HG02678 (cell line): ENCODE results near the gene BCL7B.
"Not testable (repeated sequence)": the region's sequence is repeated elsewhere in the genome, so short reads cannot be mapped to it uniquely, and the experiment has no call there.

ENCODE experiments used
- ATAC-seq: cut with Tn5 transposase; IDR thresholded peaks from one replicate; pipeline ENCODE4 v1.9.1; 2021; ENCODE audit warnings: mild to moderate bottlenecking, moderate library complexity; ENCODE audit not compliant: unreplicated experiment

Gene BCL7B

DNA sequence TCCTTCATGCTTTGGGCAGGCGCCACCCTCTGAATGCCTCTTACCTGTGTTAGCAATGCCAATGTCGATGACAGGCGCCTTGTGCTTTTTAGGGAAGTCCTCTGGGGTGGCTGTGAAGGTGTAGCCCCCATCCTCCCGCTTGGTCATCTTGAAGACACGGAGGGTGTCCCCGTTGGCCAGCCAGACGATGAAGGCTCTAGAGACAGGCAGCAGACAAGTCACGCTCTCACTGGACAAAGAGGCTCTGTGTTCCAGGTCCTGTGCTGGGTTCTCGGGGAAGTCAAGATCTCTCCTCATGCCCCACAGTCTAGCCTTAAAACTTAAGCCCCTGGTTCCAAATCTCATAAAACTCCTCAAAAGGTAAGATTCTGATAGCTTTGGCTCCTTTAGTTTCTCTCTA is 15.8 kb upstream of the BCL7B start:
- ATAC-seq = no peak

GRCh38 chr7:73572767-73573186 is 15.3 kb upstream of the BCL7B start:
- ATAC-seq = no peak

- no peak for ATAC-seq
Observed at GRCh38 chr7:73570977-73571376, 13.5 kb upstream of the BCL7B start.

GRCh38 chr7:73570521-73570920 is 13.0 kb upstream of the BCL7B start:
- no peak for ATAC-seq

GRCh38 chr7:73569042-73569608 is 11.6 kb upstream of the BCL7B start:
- no peak for ATAC-seq

DNA sequence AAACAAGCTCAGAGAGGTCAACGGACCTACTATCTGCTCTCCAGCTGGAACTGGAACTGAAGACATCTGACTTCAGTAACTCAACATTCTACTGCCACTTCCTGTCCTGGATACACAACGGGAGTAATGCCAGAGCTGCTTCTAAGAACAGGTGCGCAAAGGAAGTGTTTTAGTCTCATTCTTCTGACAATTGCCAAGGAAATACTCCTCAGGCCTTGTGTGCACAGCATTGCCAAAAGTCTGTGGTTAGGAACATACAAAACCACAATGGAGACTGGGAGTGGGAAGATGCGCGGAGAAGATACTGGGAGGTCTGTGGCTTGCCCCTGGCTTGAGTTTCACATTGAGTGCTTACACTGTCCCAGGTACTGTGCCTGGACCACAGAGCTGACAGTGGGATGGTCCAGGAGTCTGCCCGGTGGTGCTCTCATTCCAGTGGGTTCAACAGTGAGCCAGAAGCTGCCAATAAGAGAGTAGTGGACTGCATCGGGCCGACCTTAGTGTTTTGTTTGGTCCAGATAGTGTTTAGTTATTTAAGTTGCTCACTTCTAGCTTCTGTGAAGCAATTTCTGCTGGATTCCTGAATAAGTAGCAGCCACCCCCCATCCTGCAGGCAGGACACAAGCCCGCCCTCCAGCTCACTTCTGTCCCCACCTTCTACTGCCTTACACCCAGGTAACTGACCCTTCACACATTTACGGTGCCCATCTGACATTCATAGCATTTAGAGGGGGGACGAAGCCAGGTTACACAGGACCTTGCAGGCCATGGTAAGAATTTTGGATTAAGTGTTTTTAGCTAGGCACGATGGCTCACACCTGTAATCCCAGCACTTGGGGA is 10.6 kb upstream of the BCL7B start:
- ATAC-seq = no peak

DNA sequence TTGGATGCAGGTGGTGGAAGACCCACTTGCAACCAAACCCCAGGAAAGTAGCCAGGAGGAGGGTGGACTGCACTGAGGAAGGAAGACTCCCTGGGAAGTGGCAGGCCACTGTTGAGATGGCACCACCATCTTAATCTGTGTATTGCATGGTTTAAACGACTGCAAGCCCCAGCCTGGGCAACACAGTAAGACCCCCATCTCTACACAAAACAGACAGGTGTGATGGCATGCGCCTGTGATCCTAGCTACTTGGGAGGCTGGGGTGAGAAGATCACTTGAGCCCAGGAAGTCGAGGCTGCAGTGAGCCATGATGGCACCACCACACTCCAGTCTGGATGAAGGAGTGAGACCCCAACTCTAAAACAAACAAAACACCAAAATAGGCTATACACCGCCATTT is 9.7 kb upstream of the BCL7B start:
- no peak for ATAC-seq

- ATAC-seq = not testable (repeated sequence)
Observed at GRCh38 chr7:73566431-73566830, 8.9 kb upstream of the BCL7B start.

- ATAC-seq = no peak
Observed at GRCh38 chr7:73565675-73566340, 8.3 kb upstream of the BCL7B start.

DNA sequence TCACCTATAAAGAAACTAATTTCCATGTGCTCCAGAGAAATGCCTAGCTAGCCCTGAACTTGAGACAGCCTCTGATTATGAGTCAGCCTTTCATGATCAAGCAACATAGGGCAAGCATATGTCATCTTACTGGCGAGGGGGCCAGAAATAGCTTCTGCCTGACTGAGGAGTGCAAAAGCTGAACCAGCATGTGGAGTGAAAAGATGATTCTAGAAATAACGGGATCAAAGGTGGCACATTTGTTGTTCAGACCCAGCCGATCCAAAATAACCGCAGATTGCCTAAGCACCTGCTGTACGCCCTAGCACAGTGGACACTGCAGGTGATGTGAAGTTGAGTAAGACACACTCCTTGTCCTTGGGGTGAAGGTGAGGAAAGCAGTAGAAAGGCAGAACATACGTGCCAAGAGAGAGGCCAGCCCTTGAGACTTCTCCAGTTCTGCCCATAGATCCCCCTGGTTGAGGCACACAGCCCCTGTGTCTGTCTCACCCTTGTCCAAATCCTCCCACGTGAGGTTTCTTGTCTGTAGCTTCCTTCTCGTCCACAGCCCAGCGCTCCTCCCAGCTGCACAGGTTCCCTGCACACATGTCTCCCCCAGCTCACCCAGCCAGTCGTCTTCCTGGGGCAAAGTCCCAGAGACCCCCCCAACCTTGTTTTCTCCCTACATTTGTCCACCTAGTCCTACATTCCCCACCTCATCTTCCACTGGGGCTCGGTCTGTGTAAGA is 2.8 kb upstream of the BCL7B start:
- no peak for ATAC-seq

GRCh38 chr7:73557108-73557396 is 438 bp downstream of the BCL7B start:
- peak; percentile 91 for ATAC-seq

GRCh38 chr7:73556208-73557107 is 1.0 kb downstream of the BCL7B start:
- no peak for ATAC-seq

DNA sequence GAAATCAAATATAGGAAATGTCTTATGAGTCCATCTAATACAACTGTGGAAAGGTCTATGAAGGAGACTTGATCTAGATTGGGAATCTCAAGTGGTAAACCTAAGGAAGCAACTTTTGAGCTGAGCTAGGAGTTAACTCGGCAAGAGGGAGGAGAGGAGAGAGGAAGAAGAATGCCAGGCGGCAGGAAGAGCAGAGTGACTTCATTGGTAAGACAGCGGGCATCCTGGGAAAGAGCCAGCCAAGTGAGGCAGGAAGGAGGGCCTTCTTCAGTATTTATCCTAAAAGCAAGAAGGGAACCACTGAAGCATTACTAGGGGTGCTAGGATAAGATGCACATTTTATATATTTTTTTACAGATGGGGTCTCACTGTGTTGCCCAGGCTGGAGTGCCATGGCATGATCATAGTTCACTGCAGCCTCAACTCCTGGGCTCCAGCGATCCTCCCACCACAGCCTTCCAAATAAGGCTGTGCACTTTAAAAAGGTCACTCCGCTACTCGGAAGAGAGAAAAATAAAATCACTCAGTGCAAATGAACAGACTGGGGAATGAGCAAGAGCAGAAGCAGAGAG is 2.0 kb downstream of the BCL7B start:
- ATAC-seq = no peak

GRCh38 chr7:73550093-73550492 is 7.4 kb downstream of the BCL7B start:
- not testable (repeated sequence) for ATAC-seq

DNA sequence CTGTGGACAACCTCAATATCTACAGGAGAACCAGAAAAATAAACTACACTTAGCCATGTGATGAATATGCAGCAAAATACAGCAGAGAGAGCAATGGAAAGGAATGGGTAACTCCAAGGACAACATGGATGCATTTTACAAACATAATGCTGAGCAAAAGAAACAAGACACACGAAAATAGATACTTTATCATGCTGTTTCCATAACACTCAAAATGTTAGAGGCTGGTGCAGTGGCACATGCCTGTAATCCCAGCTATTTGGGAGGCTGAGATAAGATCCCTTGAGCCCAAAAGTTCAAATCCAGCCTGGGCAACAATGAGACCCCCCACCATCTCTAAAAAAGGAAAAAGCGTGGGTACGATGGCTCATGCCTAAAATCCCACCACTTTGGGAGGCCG is 8.3 kb downstream of the BCL7B start:
- ATAC-seq = no peak

GRCh38 chr7:73547841-73548240 is 9.6 kb downstream of the BCL7B start:
- no peak for ATAC-seq

DNA sequence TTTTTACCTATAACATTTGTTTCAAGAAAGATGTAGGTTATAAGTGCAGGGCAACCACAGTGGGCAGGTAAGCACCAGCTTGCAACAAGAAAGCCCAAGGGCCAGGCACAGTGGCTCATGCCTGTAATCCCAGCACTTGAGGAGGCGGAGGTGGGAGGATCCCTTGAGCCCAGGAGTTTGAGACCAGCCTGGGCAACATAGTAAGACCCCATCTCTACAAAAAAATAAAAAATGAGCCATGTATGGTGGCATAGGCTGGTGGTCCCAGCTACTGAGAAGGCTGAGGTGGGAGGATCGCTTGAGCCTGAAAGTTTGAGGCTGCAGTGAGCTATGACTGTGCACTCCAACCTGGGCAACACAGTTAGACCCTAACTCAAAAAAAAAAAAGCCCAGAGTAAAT is 12.8 kb downstream of the BCL7B start:
- ATAC-seq = no peak

- ATAC-seq = no peak
Observed at GRCh38 chr7:73541722-73542121, 15.8 kb downstream of the BCL7B start.

DNA sequence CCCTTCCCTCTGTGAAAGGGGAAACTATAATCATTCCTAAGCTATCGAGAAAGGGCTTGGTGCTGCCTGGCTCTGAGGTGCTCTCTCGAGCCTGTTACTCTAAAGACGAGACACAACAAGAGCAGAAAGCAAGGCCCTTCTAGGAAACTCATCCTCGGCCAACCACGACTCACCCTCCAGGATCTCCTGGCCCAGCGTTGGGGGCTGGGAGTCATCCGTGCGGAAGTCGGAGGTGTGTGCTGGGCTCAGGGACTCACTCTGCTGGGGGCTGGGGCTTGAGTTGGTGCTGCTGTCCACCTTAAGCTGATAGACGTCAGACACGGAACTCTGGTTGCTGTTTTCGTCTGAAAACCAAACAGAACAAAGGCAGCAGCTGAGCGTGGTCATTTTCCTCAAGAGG is 17.8 kb downstream of the BCL7B start:
- no peak for ATAC-seq

DNA sequence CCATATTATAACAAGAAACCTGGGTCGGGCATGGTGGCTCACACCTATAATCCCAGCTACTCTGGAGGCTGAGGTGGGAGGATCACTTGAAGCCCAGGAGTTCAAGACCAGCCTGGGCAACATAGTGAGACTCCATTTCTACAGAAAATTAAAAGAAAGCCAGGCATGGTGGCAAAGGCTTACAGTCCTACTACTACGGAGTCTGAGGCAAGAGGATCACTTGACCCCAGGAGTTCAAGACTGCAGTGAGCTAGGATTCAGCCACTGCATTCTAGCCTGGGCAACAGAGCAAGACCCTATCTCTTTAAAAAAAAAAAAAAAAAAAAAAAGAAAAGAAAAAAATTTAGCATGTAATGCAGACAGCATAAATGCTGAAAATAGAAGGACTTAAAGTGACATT is 19.0 kb downstream of the BCL7B start:
- not testable (repeated sequence) for ATAC-seq
